GM19099 (cell line): ENCODE results near the gene AOPEP.

Source experiments
- POLR2A ChIP-seq: IDR thresholded peaks from 3 replicates; pipeline ENCODE4 v1.6.1; 2011; ENCODE audit warnings: low read depth; ENCODE audit not compliant: insufficient read length; ENCODE audit errors: extremely low read depth

AOPEP gene

DNA sequence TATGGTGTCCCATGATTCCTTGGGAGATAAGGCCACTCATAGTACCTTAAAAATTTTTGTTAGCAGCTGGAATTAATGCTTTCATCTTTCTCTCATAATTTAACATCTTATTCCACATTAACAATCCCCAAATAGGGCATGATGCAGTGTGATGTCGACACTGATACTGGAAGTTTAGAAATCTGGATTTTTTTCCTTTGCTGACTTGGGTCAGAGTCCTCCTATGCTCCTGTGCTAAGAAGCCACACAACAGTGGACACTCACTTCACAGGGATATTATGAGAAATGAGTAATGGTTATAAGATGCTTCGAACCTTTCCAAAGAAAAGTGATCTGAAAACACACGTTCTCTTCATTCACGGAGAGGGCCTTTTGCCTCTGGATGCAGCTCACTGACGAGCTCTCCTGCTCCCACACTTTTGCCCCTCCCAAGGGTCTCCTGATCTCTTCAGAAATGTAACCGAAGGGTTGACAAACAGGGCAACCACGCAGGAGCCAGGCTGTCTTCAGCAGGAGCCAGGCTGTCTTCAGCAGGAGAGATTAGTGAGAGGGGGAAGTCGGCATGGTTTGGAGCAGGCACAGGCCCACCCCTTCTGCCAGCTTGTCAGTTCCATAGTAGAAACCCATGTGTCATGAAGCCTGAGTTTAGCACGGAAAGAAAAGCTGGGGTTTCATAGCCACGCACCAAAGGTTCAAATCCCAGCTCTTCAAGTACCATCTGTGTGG is 247.8 kb downstream of the AOPEP start:
- no peak for TF ChIP-seq POLR2A

DNA sequence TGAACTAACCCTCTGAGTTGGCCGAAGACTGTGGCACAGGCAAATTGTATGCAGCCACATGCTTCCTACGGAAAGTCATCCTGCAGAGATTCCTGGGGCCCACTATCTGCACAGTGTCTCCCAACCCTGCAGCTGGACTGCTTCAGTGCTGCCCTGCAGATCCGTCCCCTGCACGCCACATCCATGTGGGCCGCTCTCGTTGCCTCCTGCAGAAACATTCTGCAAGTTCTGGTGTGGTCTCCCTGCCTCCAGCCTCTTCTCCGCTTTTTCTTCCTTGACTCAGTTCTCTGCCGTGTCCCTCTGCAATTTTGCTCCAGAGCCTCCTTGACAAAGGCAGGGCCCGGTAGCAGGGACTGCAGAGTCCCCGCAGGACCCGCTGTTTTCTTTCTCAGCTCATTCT is 249.0 kb downstream of the AOPEP start:
- no peak for TF ChIP-seq POLR2A

DNA sequence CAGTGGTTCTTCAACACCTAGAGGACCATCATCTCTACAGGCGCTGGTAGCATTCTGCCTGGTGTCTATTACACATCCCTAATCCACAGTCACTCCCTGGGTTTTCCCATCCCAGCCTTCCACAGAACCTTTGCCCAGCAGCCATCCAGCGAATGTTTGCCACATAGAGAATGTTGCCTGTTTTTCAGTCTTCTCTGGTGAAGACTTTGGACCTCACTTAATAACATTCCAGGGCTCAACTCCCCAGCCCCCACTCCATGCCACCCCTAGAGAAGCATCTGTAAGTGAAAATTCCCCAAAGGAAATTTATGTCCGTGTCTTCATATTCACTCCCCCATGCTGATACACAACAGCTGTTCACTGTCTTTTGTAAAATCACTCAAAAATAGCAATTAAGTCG is 249.6 kb downstream of the AOPEP start:
- no peak for TF ChIP-seq POLR2A

DNA sequence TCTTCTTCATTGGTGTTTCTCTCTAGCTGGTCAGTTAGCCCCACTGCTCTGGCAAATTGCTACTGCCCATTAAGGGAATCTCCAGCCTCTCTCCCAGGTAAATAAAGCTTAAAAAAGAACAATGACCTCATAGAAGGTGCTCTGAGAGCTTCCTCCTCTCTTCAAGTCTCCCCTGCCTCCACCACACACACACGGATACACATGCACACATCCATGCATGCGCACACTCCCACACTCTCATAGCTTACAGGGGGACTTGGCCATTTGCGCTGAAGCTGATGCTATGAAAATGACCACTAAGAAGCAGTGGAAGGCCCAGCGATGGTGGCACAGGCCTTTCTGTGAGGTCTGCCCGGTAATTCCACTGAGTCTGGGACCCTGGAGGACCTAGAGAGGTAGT is 250.9 kb downstream of the AOPEP start:
- TF ChIP-seq POLR2A, result no peak

DNA sequence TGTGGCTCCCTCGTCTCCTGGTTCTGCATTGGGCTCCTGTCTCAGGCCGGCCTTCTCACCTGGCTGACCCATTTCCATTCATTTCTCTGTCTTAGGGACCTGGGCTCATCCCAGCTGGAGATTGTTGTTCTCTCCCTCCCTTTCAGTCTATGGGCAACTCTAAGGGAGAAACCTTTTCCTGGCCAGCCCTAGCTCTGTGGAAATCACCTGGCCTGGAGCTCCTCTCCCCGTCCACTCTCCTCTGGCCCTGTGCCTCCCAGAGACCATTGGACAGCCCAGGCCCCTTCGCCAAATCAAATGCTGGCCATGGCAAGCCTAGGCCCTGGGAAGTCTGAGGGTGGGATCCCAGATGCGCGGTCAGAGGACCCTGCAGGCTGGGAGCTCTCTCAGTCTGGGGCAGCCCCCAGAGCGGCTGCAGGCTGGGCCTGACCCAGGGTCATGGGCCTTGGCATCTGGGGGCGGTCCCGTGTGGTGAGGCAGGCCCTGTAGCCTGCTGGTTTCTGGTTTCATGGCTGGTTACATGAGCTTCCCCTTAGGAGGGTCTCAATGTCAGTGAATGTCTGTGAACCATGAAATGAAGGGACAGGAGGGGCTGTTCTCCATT is 253.5 kb downstream of the AOPEP start:
- no peak for TF ChIP-seq POLR2A

DNA sequence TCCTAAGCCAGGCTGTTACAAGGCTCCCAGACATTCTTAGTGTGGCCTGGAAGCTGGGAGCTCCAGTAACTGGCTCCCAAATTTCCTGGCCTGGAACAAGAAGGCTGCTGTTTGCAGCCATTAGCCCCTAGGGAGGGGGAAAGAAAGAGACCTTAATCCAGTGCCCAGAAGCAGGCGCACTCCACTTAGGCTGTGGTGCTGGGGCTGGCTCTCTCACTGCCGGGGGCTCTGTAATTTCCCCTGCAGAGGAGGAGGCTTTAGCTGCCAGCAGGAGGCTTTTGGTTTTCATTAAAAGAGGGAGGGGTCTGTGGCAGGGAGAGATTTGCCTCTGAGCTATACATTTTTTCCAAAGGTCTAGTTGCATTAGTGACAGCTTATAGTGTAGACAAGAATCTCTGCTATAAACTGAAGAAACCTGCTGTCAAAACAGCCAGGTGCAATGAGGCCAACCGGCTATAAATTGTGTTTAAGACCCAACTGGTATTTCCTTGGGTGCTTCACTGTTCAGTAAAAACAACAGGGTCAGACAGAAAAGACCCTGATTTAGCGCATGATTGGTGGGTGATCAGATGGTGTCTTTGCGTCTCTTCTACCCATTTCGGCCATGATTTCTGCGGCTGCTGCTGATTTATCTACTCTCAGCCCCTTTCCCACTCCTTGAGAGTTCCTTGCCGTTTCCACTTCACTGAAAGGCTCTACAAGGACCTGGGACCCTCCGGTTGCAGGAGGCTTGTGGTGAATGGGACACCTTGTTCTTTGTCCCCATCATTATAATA is 254.6 kb downstream of the AOPEP start:
- no peak for TF ChIP-seq POLR2A

DNA sequence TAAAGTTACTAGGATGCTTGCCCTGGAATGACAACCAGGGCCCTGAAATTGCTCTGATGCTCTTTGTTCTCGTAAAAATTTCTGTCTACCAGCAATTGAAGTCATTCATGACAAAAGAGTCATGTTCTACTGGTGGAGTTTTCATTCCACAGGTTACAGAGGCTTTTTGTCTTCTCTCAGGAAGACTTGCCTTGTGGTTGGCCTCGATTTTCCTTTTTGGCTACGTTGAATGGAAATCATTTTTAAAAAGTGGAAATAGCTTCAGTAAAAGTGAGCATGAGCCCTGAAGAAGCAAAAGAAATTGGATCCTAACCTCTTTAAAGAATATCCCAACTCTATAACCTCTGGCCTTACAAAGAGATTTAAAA is 255.2 kb downstream of the AOPEP start:
- no peak for TF ChIP-seq POLR2A

DNA sequence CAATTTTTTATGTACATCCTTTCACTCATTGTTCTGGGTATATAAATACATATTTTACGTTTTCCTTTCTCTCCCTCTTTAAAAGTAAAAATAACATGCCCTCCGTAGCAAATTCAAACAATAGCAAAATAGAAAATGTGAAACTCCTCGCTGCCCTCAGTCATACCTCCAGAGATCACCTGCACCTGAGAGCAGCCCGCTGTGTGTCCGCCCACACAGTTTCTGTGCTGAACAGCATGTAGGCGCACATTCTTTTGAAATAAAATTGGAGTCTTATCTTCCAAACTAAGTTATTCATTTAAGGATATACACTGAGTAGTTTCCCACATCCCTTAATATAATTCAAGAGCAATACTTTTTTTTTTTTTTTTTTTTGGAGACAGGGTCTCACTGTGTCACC is 255.7 kb downstream of the AOPEP start:
- no peak for TF ChIP-seq POLR2A

DNA sequence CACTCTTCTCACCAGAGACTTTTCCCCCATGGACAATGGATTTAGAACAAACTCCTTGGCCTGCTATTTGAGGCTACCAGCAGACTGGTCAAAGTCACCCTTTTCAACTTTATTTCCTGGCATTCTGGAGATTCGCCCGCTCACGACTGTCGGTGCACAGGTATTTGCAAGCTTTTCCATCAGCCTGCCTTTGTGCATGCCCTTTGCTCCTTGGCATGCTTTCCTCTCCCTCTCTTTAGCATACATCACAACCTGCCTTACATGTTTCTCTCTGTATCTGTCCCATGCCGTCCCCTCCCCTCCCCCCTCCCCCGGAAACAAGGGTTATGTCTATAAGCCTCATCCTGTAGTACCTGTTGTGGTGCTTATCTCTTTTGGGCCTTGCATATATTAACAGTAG is 257.1 kb downstream of the AOPEP start:
- no peak for TF ChIP-seq POLR2A

DNA sequence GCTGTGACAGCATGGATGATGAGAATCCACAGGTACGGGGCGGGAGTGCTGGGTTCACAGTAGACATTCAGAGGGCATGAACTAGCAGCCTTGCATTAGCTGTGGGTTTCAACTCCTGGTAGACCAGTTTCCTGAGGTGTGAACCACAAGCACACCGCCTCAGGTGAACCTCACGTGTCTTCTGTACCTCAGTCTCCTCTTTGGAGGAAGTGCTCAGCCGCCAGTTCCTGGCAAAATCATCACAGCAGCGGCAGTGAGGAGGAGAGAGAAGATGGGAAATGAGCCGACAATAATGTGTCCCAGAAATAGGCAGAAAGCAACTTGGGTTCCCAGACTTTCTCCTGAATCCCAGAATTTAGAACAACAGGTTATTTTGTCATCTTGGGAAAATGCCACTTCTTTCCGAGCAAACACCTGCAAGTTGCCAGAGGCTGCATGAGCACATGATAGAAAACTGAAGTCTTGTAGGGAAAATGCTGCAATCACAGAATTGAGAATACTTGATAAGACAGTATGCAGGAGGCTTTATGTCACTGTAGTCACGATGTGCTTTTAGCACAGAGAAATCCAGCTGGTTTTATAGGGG is 258.5 kb downstream of the AOPEP start:
- no peak for TF ChIP-seq POLR2A

DNA sequence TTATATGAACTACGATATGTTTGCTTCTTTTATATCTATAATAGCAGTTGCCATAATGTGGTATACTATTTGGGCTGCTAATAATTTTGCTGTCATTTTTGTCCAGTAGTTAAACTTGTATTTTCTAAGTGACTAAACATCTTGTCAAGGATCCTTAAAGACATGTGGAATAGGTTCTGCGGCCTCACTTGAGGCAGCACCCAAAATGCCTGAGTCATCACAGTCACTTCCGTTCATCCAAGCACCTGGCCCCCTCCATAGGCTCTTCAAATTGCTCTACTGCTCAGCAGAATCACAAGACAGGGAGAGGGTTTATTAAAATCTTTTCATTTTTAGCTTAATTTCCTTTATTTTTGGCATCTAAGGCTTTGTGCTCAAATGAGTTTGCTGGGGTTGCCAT is 259.1 kb downstream of the AOPEP start:
- TF ChIP-seq POLR2A, result no peak

DNA sequence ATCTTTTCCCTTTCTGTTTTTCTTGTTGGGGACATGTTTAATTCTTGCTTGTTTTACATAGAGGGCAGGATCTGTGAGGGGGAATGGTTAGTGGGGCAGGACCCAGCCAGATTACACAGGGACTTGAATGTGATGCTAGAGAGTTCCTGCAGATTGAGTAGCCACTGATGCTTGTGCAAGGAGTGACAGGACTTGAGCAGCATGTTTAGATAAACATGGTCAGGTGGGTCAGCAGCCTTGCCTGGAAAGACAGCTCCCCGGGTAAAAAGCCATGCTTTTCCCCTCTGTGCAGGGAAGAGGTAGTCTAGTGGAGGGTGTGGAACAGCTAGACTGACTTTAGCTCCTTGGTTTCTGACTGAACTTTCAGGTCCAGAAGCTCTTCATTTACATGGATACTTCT is 261.2 kb downstream of the AOPEP start:
- TF ChIP-seq POLR2A, result no peak

DNA sequence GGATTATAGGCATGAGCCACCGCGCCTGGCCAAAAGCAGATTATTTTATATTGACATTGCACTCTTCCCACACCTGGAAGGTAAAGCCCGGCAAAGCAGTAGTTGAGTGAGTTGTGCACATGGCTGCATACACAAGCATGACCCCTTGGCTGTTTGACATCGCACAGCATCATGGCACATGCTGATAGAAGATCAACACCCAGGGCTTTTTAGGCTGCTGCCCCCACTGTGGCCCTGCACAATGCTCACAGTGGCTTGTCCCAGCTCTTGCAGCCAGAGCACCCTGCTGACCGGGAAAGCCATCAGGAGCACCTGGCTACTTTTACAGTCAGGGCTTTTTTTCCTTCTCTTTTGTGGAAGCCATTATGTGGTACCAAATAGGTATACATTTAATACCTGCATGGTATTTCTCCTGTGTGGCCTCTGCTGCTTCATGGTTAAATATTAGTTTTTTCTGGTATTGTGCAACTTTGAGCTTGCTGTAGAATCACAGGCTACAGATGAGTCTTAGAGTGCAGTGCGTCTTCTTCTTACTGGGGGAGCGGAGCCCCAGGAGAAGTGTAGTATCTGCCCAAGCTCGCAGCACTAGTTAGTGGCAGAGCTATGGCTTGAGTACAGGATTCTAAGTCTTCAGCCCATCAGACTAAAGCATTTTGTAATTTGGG is 264.5 kb downstream of the AOPEP start:
- TF ChIP-seq POLR2A, result no peak

DNA sequence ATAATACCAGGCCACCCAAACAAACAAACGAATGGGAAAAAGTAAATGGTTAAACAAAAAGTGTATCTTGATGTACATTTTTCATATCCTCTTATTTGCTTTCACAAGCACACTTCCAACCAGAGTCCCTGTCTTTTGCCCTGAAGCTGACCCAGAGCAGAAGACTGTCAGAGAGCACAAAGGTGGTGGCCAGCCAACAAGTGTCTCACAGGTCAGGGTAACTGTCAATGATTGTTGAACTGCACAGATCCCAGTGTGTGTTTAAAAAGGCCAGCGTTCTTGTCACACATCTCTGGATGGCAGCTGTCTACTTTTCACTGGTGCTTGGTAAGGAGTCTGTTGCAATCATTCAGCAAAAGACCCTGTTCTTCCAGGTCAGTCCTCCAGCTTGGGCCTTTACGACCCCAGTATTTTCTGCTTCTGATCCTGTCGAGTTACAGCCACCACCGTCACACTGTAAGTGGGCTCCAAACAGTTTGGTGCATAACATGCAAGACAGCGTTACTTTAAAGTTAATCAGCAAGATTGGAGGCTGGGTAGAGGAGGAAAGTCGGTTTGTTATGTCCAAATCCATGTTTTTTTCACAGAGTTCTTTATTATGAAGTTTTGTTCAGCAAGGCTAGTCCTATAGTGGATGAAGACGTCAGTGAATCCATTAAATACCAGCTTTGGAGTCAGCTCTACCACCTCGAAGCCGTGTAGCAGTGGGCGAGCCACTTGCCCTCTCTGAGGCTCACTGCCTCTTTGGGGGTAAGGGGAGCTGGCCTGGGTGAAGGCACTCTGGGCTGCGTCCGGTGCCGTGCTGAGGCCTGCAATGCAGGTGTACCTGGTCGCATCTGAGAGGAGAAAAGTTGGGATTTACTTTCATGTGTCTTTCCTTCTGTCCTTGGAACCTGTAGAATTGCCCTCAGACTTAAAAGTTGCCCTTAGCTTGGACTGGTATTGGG is 265.7 kb downstream of the AOPEP start:
- TF ChIP-seq POLR2A, result no peak
